Measurements from ENCODE around the gene GTPBP10. TPM values are rescaled to one million over a fixed set of nuclear protein-coding genes. Genes with fewer than 3 reads are reported as not detected.
A peak's percentile ranks its signal among the peaks of the same experiment; 100 is the strongest.

Gene GTPBP10
- total and polyA plus RNA-seq, 9 of the 15 experiments (the other 6 are each of a cell fraction or from before 2014, with no cell fraction given), result 34.6 to 89.8 (median 76.4) TPM

GRCh38 chr7:90403174-90404113, 56.9 kb downstream of the GTPBP10 start, which contains the start of gene CLDN12 (continued):
- TF ChIP-seq TRIM24 (IDR thresholded peaks at IDR 0.05) (peak; percentile 32 to 45; a peak in 2 of 4 replicates), ZNF134 (CRISPR knock-in tag; conservative IDR thresholded peaks at IDR 0.05) (no peak), POLR3A (IDR thresholded peaks at IDR 0.05; ENCODE audit: borderline replicate concordance, extremely low read depth, insufficient read depth, insufficient read length) (no peak), ZNF584 (CRISPR knock-in tag; IDR thresholded peaks at IDR 0.05; ENCODE audit: low read depth) (0 out of 2 replicates have a peak, but pooled peaks have one; percentile 49), BRF1 (IDR thresholded peaks at IDR 0.05; ENCODE audit: borderline replicate concordance, extremely low read depth, insufficient read length) (no peak), ZNF77 (CRISPR knock-in tag; IDR thresholded peaks at IDR 0.05) (no peak), RCOR1 (IDR thresholded peaks at IDR 0.05; ENCODE audit: borderline replicate concordance in 1 of 2, low read depth in 2 of 2, low read length in 2 of 2) (peak in 1 of 2 experiments; percentile 79; a peak in 2 of 4 replicates), ZBED1 (IDR thresholded peaks at IDR 0.05) (no peak), MCM3 (IDR thresholded peaks at IDR 0.05) (no peak), TEAD1 (CRISPR knock-in tag; IDR thresholded peaks at IDR 0.05) (no peak; a peak in 1 of 4 replicates), KLF16 (IDR thresholded peaks at IDR 0.05) (no peak; the same call in 1 of the 2 replicates), ZNF23 (CRISPR knock-in tag; IDR thresholded peaks at IDR 0.05) (no peak), ZNF436 (CRISPR knock-in tag; IDR thresholded peaks at IDR 0.05) (no peak), HMG20B (CRISPR knock-in tag; IDR thresholded peaks at IDR 0.05) (no peak), MAFG (tag; conservative IDR thresholded peaks at IDR 0.05) (no peak), ZNF41 (CRISPR knock-in tag; conservative IDR thresholded peaks at IDR 0.05) (no peak), NR0B1 (IDR thresholded peaks at IDR 0.05; ENCODE audit: partially characterized antibody) (no peak), THRAP3 (IDR thresholded peaks at IDR 0.05; ENCODE audit: borderline replicate concordance) (no peak), SIN3B (IDR thresholded peaks at IDR 0.05; ENCODE audit: low read depth) (no peak), REST (IDR thresholded peaks at IDR 0.05; ENCODE audit: borderline replicate concordance) (peak; percentile 49), REST (CRISPR knock-in tag; IDR thresholded peaks at IDR 0.05; ENCODE audit: low read depth) (0 out of 2 replicates have a peak, but pooled peaks have one; percentile 53)
